Neuronal stem cell (in vitro differentiated cells): Measurements from ENCODE around the gene PDZD2.

Experiments used
- DNase-seq: peaks from one replicate; pipeline ENCODE4 v3.0.0-alpha.2; 2013; ENCODE audit warnings: low spot score
- H2AFZ ChIP-seq: one replicate; pipeline ENCODE4 v1.6.1; 2013; ENCODE audit warnings: mild to moderate bottlenecking, low read length, inconsistent platforms
- H2AK5ac ChIP-seq: 2 replicates; pipeline ENCODE4 v1.6.1; 2013; ENCODE audit warnings: low read depth, mild to moderate bottlenecking, inconsistent platforms, low read length, moderate library complexity, mixed read lengths
- H2BK120ac ChIP-seq: 2 replicates; pipeline ENCODE4 v1.6.1; 2013; ENCODE audit warnings: low read depth, mild to moderate bottlenecking, inconsistent platforms, low read length, moderate library complexity, mixed read lengths
- H2BK12ac ChIP-seq: one replicate; pipeline ENCODE4 v1.6.1; 2013; ENCODE audit warnings: low read length, inconsistent platforms
- H2BK15ac ChIP-seq: 2 replicates; pipeline ENCODE4 v1.6.1; 2013; ENCODE audit warnings: mild to moderate bottlenecking, low read length, inconsistent platforms, mixed read lengths
- H2BK5ac ChIP-seq: one replicate; pipeline ENCODE4 v1.6.1; 2013; ENCODE audit warnings: inconsistent platforms, mild to moderate bottlenecking, low read length, moderate library complexity
- H3K14ac ChIP-seq: one replicate; pipeline ENCODE4 v1.6.1; 2013; ENCODE audit warnings: low read length, inconsistent platforms
- H3K18ac ChIP-seq: 2 replicates; pipeline ENCODE4 v1.6.1; 2013; ENCODE audit warnings: low read length, inconsistent platforms
- H3K23ac ChIP-seq: 2 replicates; pipeline ENCODE4 v1.6.1; 2013; ENCODE audit warnings: low read depth, mild to moderate bottlenecking, mixed read lengths, low read length, inconsistent platforms; ENCODE audit not compliant: poor library complexity
- H3K27ac ChIP-seq: replicated peaks from 3 replicates; pipeline ENCODE4 v1.5.1; 2013; ENCODE audit warnings: low read length, inconsistent platforms
- H3K27me3 ChIP-seq, 3 experiments: 2 replicates each; pipeline ENCODE4 v1.6.1; 2013; ENCODE audit warnings: low read length in 3 of 3, mild to moderate bottlenecking in 2 of 3, inconsistent platforms in 1 of 3, low read depth in 1 of 3, mixed read lengths in 1 of 3, moderate library complexity in 1 of 3; ENCODE audit not compliant: control insufficient read depth in 3 of 3, insufficient read depth in 3 of 3
- H3K36me3 ChIP-seq, 2 donors: replicated peaks in 1 of 2; 2 replicates each; pipeline ENCODE4 v1.6.1; 2013; ENCODE audit warnings: low read length in 2 of 2; ENCODE audit not compliant: control insufficient read depth in 2 of 2, insufficient read depth in 2 of 2
- H3K4ac ChIP-seq: 2 replicates; pipeline ENCODE4 v1.6.1; 2013; ENCODE audit warnings: inconsistent platforms, mild to moderate bottlenecking, low read length, moderate library complexity
- H3K4me1 ChIP-seq, 2 donors: 1 replicate in 1 of 2; 2 replicates in 1 of 2; pipeline ENCODE4 v1.6.1; 2013; ENCODE audit warnings: low read length in 2 of 2, low read depth in 1 of 2; ENCODE audit not compliant: control insufficient read depth in 2 of 2, insufficient read depth in 1 of 2
- H3K4me2 ChIP-seq: one replicate; pipeline ENCODE4 v1.6.1; 2013; ENCODE audit warnings: mild to moderate bottlenecking, low read length, inconsistent platforms; ENCODE audit not compliant: insufficient read depth, poor library complexity, severe bottlenecking
- H3K4me3 ChIP-seq, 2 donors: 2 replicates each; pipeline ENCODE4 v1.5.1; 2013; ENCODE audit warnings: low read length in 2 of 2, mild to moderate bottlenecking in 2 of 2, inconsistent platforms in 1 of 2, moderate library complexity in 1 of 2
- H3K79me1 ChIP-seq: one replicate; pipeline ENCODE4 v1.6.1; 2013; ENCODE audit warnings: low read depth, mild to moderate bottlenecking, inconsistent platforms, low read length, moderate library complexity
- H3K9ac ChIP-seq: one replicate; pipeline ENCODE4 v1.6.1; 2013; ENCODE audit warnings: mild to moderate bottlenecking, low read depth, low read length, inconsistent platforms; ENCODE audit not compliant: poor library complexity
- H3K9me3 ChIP-seq, 2 donors: replicated peaks in 1 of 2; 2 replicates each; pipeline versions ENCODE3 to v1.6.1; 2013; ENCODE audit warnings: low read length in 2 of 2, mild to moderate bottlenecking in 2 of 2, inconsistent platforms in 1 of 2, low read depth in 1 of 2, mixed read lengths in 1 of 2, moderate library complexity in 1 of 2; ENCODE audit not compliant: control insufficient read depth in 2 of 2, insufficient read depth in 1 of 2
- H4K8ac ChIP-seq: one replicate; pipeline ENCODE4 v1.6.1; 2013; ENCODE audit warnings: low read depth, mild to moderate bottlenecking, inconsistent platforms, low read length, moderate library complexity
- H4K91ac ChIP-seq: one replicate; pipeline ENCODE4 v1.6.1; 2013; ENCODE audit warnings: low read length, low read depth, mild to moderate bottlenecking, inconsistent platforms; ENCODE audit not compliant: poor library complexity
- WGBS, 2 donors: extraction: QIAGEN DNeasy Blood & Tissue Kit; methylation state at CpG; one replicate each; pipeline ENCODE4 v1.1.7; 2013; ENCODE audit warnings: missing lambda C conversion rate in 2 of 2, mixed read lengths in 1 of 2; ENCODE audit not compliant: insufficient read length in 2 of 2, insufficient replicate concordance in 1 of 2; ENCODE audit errors: extremely low coverage in 2 of 2; 5-methylcytosine and 5-hydroxymethylcytosine counted together

The PDZD2 gene

GRCh38 chr5:31617867-31618266 lies 21.1 kb upstream of the PDZD2 start:
- H2BK120ac ChIP-seq = no peak overlapping the region
- no peak overlapping the region for H2BK15ac ChIP-seq
- H2BK12ac ChIP-seq = no peak overlapping the region
- no peaks in the 10 kb centered on the region for H3K79me1 ChIP-seq
- no peak for DNase-seq
- peaks cover 2 to 7% of the 10 kb centered on the region in 2 donors for H3K4me1 ChIP-seq
- H2AK5ac ChIP-seq = no peak overlapping the region
- no peak overlapping the region for H3K23ac ChIP-seq
- H3K4ac ChIP-seq = no peak overlapping the region
- peaks cover 0 to 4% (median 0%) of the 10 kb centered on the region in 3 experiments for H3K27me3 ChIP-seq
- no peak overlapping the region for H3K14ac ChIP-seq
- no peak overlapping the region for H4K8ac ChIP-seq
- no CpG with 5 or more reads among the region's 5 CpGs for WGBS, 2 donors
- peak overlapping the region; percentile 57 for H3K18ac ChIP-seq
- H2BK5ac ChIP-seq = no peak overlapping the region
- H3K9ac ChIP-seq = no peak overlapping the region
- no peaks in the 10 kb centered on the region for H3K9me3 ChIP-seq
- H4K91ac ChIP-seq = no peak overlapping the region
- no peak overlapping the region for H3K4me3 ChIP-seq
- no peaks in the 10 kb centered on the region for H3K36me3 ChIP-seq
- no peak overlapping the region for H3K4me2 ChIP-seq
- peak overlapping the region; percentile 83 for H2AFZ ChIP-seq
- H3K27ac ChIP-seq = no peak overlapping the region

DNA sequence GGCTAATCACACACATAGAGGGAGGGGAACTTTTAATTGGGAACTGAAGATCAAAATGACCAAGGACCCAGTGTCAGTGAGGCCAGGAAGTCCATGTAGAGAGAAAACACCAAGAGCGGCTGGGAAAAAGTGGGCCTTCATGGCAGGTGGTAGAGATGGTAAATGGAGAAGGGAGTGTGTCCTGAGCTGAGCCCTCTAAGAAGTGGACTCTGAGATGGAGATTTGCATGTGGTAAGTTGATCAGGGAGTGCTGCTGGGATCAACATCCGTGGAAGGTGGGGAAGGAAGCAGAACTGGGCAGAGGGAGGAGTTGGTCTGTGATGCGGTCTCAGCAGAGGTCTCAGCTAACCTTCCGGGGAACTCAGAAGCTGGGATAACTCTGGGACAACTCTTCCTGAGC lies 18.9 kb upstream of the PDZD2 start:
- Histone ChIP-seq H3K36me3 (no peaks in the 10 kb centered on the region), H3K14ac (no peak overlapping the region), H3K27me3 (peaks cover 0 to 4% (median 0%) of the 10 kb centered on the region in 3 experiments), H2AK5ac (no peak overlapping the region), H2BK120ac (no peak overlapping the region), H2BK15ac (no peak overlapping the region), H3K4me1 (peaks cover 2 to 7% of the 10 kb centered on the region in 2 donors), H3K27ac (no peak overlapping the region), H2AFZ (no peak overlapping the region), H3K4ac (no peak overlapping the region), H3K9ac (no peak overlapping the region), H3K18ac (no peak overlapping the region), H3K4me2 (no peak overlapping the region), H2BK5ac (no peak overlapping the region), H2BK12ac (no peak overlapping the region), H3K9me3 (no peaks in the 10 kb centered on the region), H3K4me3 (no peak overlapping the region), H4K91ac (no peak overlapping the region), H3K23ac (no peak overlapping the region), H4K8ac (no peak overlapping the region), H3K79me1 (no peaks in the 10 kb centered on the region)
- no CpG with 5 or more reads among the region's 4 CpGs for WGBS, 2 donors
- no peak for DNase-seq

DNA sequence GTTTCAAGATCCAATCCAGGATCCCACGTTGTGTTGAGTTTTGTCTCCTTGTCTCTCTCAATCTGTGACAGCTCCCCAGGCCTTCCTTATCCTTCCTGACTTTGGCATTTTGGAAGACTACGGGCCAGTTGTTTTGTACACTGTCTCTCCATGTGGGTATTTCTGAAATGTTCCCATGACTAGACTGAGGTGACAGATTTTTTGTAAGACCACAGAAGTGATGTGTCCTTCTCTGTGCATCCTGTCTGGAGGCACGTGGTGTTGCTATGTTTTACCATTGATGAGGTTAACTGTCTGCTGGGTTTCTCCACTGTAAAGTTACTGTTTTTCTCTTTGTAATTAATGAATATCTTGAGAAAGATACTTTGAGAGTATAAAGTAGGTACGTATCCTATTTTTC lies 15.7 kb upstream of the PDZD2 start:
- no peaks in the 10 kb centered on the region for H3K36me3 ChIP-seq
- no peak overlapping the region for H4K91ac ChIP-seq
- H2BK15ac ChIP-seq = no peak overlapping the region
- H2AK5ac ChIP-seq = no peak overlapping the region
- H3K9me3 ChIP-seq = no peaks in the 10 kb centered on the region
- H4K8ac ChIP-seq = no peak overlapping the region
- no CpG with 5 or more reads among the region's 4 CpGs for WGBS, 2 donors
- no peak overlapping the region for H3K23ac ChIP-seq
- H2BK5ac ChIP-seq = no peak overlapping the region
- no peak for DNase-seq
- no peak overlapping the region for H2AFZ ChIP-seq
- no peak overlapping the region for H3K9ac ChIP-seq
- no peak overlapping the region for H3K4ac ChIP-seq
- no peak overlapping the region for H3K27ac ChIP-seq
- H3K14ac ChIP-seq = no peak overlapping the region
- H2BK120ac ChIP-seq = no peak overlapping the region
- no peak overlapping the region for H3K18ac ChIP-seq
- H3K4me1 ChIP-seq = peaks cover 2 to 6% of the 10 kb centered on the region in 2 donors
- no peaks in the 10 kb centered on the region for H3K79me1 ChIP-seq
- no peak overlapping the region for H3K4me3 ChIP-seq
- no peak overlapping the region for H2BK12ac ChIP-seq
- no peak overlapping the region for H3K4me2 ChIP-seq
- peaks cover 0 to 7% (median 0%) of the 10 kb centered on the region in 3 experiments for H3K27me3 ChIP-seq

DNA sequence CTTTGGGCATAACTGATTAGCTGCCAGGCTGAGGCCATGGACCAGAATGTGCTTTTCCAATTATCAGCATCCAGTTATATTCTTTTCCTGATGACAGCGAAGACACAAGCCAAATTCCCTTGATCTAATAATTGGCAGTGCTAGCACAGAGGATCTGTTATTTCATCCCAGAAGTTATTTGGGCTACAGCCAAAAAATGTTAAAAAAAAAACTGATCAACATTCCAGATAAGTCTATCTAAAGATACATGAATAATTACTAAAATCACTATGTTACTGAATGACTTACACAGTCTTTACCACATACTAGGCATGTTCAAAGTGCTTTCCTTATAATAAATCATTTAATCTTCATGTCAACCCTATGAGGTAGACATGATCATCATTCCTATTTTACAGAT lies 13.5 kb upstream of the PDZD2 start:
- Histone ChIP-seq H3K4me2 (no peak overlapping the region), H2AFZ (no peak overlapping the region), H3K4me1 (no peaks in the 10 kb centered on the region), H4K8ac (no peak overlapping the region), H3K4me3 (no peak overlapping the region), H3K9me3 (no peaks in the 10 kb centered on the region), H3K36me3 (no peaks in the 10 kb centered on the region), H2BK120ac (no peak overlapping the region), H3K27me3 (peaks cover 0 to 10% (median 0%) of the 10 kb centered on the region in 3 experiments), H2BK5ac (no peak overlapping the region), H3K14ac (no peak overlapping the region), H3K79me1 (no peaks in the 10 kb centered on the region), H2AK5ac (no peak overlapping the region), H4K91ac (no peak overlapping the region), H2BK15ac (no peak overlapping the region), H3K18ac (no peak overlapping the region), H3K27ac (no peak overlapping the region), H3K23ac (no peak overlapping the region), H3K9ac (no peak overlapping the region), H3K4ac (no peak overlapping the region), H2BK12ac (no peak overlapping the region)
- no peak for DNase-seq
- no CpG with 5 or more reads among the region's 1 CpG for WGBS, 2 donors
